SU-DHL-6 (cell line): ENCODE data around the gene ABHD4.
A peak's percentile ranks its signal among the peaks of the same experiment; 100 is the strongest.

Experiments used
- H2AFZ ChIP-seq: fragments of 200-600 bp; sonication (generic); 2 replicates; pipeline ENCODE4 v1.6.1; 2014; ENCODE audit warnings: low read depth, mild to moderate bottlenecking, moderate library complexity, mixed read lengths, antibody characterized with exemption, low read length; ENCODE audit not compliant: severe bottlenecking
- H3F3A ChIP-seq: fragments of 200-600 bp; shearing (Covaris generic); 2 replicates; pipeline ENCODE4 v1.6.0; 2016; ENCODE audit warnings: antibody characterized with exemption, mild to moderate bottlenecking; ENCODE audit not compliant: insufficient read depth
- H3K27ac ChIP-seq: fragments of 200-600 bp; sonication (generic); 2 replicates; pipeline ENCODE4 v1.5.1; 2016; ENCODE audit warnings: low read depth, mild to moderate bottlenecking, low read length, moderate library complexity, mixed read lengths
- H3K27me3 ChIP-seq: fragments of 200-600 bp; sonication (generic), shearing (Covaris generic); 2 replicates; pipeline ENCODE4 v1.6.0; 2014; ENCODE audit warnings: mild to moderate bottlenecking, low read length
- H3K36me3 ChIP-seq: fragments of 200-600 bp; sonication (generic); 2 replicates; pipeline ENCODE4 v1.6.1; 2014; ENCODE audit warnings: mild to moderate bottlenecking, low read length, mixed read lengths
- H3K4me2 ChIP-seq: fragments of 300-600, 200-600 bp; shearing (Covaris generic), sonication (generic); 2 replicates; pipeline ENCODE4 v1.6.0; 2014; ENCODE audit warnings: low read length, low read depth, mild to moderate bottlenecking; ENCODE audit not compliant: poor library complexity, severe bottlenecking
- H3K4me3 ChIP-seq: fragments of 200-600 bp; sonication (generic); 2 replicates; pipeline ENCODE4 v1.5.1; 2014; ENCODE audit warnings: antibody characterized with exemption, low read length, mild to moderate bottlenecking, mixed read lengths; ENCODE audit not compliant: insufficient read depth, poor library complexity, severe bottlenecking
- H3K79me2 ChIP-seq: fragments of 200-600 bp; sonication (generic); 2 replicates; pipeline ENCODE4 v1.6.1; 2014; ENCODE audit warnings: mild to moderate bottlenecking, low read length, moderate library complexity; ENCODE audit not compliant: insufficient read depth
- H3K9ac ChIP-seq: fragments of 200-600 bp; sonication (generic); 2 replicates; pipeline ENCODE4 v1.7.0; 2014; ENCODE audit warnings: mild to moderate bottlenecking, low read length
- H3K9me2 ChIP-seq: fragments of 200-600 bp; sonication (generic); replicated peaks from 2 replicates; pipeline ENCODE4 v1.6.1; 2014; ENCODE audit warnings: low read length; ENCODE audit not compliant: insufficient read depth
- H3K9me3 ChIP-seq: fragments of 200-600 bp; sonication (generic); 2 replicates; pipeline ENCODE4 v1.6.1; 2014; ENCODE audit warnings: low read length, mixed read lengths; ENCODE audit not compliant: insufficient read depth
- H4K20me1 ChIP-seq: fragments of 200-600 bp; sonication (generic); 2 replicates; pipeline ENCODE4 v1.6.1; 2014; ENCODE audit warnings: low read depth, mild to moderate bottlenecking, antibody characterized with exemption, low read length, moderate library complexity, mixed read lengths
- EZH2phosphoT487 ChIP-seq: fragments of 200-600 bp; sonication (generic), shearing (Covaris generic); conservative IDR thresholded peaks from 2 replicates; pipeline ENCODE4 v1.6.1; 2018; ENCODE audit warnings: mild to moderate bottlenecking, antibody characterized with exemption, low read length, moderate library complexity, mixed read lengths
- TF ChIP-seq, protein P1 (sequence below): fragments of 200-600 bp; sonication (generic); IDR thresholded peaks from one replicate; pipeline ENCODE4 v1.5.1; 2017; ENCODE audit warnings: antibody characterized with exemption, mild to moderate bottlenecking, low read length, moderate library complexity; ENCODE audit not compliant: insufficient read depth, poor library complexity, severe bottlenecking

Gene ABHD4

DNA sequence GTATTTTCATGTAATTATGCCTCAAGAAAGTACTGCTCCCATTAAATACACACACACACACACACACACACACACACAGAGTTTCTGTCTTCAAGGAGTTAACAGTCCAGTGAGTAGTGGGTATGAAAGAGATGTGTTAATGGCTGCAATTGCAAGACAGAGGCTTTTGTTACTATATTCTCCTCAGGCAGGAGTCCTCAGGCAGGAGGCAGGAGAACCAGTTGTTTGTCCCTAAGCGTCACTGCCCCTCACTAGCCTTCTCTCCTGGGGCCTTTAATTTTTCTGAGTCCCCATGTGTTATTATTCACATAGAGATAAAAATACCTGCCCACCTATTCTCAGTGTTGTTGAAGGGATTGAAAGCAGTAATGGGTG, 40.3 kb upstream of the ABHD4 start:
- Histone ChIP-seq H3K36me3 (no peaks in the 10 kb centered on the region), H3K27ac (peak overlapping the region; percentile 99), H3K9me2 (no peaks in the 10 kb centered on the region), H3F3A (peaks cover 52% of the 10 kb centered on the region), H3K9ac (peak overlapping the region; percentile 93), H3K9me3 (no peaks in the 10 kb centered on the region), H2AFZ (no peak overlapping the region), H3K27me3 (no peaks in the 10 kb centered on the region), H3K4me3 (no peak overlapping the region), H4K20me1 (no peaks in the 10 kb centered on the region), H3K4me2 (peak overlapping the region; percentile 79), H3K79me2 (no peaks in the 10 kb centered on the region)
- TF ChIP-seq EZH2phosphoT487, result no peak
- TF ChIP-seq, protein P1, sequence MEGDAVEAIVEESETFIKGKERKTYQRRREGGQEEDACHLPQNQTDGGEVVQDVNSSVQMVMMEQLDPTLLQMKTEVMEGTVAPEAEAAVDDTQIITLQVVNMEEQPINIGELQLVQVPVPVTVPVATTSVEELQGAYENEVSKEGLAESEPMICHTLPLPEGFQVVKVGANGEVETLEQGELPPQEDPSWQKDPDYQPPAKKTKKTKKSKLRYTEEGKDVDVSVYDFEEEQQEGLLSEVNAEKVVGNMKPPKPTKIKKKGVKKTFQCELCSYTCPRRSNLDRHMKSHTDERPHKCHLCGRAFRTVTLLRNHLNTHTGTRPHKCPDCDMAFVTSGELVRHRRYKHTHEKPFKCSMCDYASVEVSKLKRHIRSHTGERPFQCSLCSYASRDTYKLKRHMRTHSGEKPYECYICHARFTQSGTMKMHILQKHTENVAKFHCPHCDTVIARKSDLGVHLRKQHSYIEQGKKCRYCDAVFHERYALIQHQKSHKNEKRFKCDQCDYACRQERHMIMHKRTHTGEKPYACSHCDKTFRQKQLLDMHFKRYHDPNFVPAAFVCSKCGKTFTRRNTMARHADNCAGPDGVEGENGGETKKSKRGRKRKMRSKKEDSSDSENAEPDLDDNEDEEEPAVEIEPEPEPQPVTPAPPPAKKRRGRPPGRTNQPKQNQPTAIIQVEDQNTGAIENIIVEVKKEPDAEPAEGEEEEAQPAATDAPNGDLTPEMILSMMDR, result no peak

DNA sequence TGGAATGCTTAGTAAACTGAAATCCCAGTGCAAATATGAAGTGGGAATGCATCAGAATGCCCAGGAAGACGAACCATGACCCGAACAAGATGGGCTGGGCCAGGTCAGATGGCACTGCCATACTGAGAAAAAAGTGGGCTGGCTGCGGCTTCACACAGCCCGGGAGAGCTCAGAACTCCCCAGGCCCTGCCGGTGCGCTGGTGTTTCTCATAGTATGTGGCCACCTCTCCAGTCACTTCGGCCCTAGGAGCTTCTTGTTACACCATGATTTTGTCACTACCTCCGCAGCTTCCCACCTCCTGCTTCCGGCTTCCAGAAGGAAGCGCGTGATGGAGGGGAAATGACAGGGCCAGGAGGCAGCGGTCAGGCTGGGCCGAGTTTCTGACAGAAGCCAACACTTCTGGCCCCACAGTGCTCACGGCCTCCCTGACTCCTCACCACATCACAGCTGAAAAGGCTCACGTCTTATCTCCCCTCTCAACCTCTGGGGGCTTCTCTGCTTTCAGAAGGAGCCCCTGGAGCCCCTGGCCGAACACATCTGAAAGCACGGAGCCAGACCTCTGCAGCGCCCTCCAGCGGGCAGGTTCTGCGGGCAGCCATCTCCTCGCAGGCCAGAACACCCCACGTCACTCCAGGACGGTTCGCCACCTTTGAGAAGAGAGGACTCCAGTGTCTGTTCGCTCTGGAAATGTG, 39.7 kb upstream of the ABHD4 start:
- no peak for TF ChIP-seq EZH2phosphoT487
- TF ChIP-seq, protein P1, result peak; percentile 86
- Histone ChIP-seq H3K4me2 (peak overlapping the region; percentile 79), H3K79me2 (no peaks in the 10 kb centered on the region), H3K36me3 (no peaks in the 10 kb centered on the region), H3K4me3 (no peak overlapping the region), H4K20me1 (no peaks in the 10 kb centered on the region), H3K27ac (peak overlapping the region; percentile 99), H2AFZ (no peak overlapping the region), H3F3A (peaks cover 51% of the 10 kb centered on the region), H3K27me3 (no peaks in the 10 kb centered on the region), H3K9ac (peak overlapping the region; percentile 93), H3K9me2 (no peaks in the 10 kb centered on the region), H3K9me3 (no peaks in the 10 kb centered on the region)

DNA sequence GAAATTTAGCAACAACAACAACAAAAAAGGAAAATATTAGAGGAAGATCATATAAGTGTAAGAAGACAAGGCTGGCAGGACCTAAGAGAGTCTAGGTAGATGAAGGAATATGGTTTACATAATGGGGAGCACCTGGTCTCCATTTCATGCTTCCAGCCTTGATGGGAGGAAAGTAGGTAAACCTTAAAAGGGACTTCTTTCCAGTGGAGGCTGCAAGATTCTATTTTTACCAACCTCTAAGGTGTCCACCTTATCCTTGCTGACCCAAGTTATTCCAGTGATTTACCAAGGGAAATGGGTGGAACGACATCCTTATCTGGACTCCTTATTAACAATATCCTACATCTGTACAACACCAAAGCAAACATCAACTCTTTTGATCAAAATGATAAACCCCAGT, 39.1 kb upstream of the ABHD4 start:
- H3K9me2 ChIP-seq, result no peaks in the 10 kb centered on the region
- no peaks in the 10 kb centered on the region for H4K20me1 ChIP-seq
- no peaks in the 10 kb centered on the region for H3K27me3 ChIP-seq
- no peaks in the 10 kb centered on the region for H3K36me3 ChIP-seq
- peak overlapping the region; percentile 79 for H3K4me2 ChIP-seq
- no peaks in the 10 kb centered on the region for H3K9me3 ChIP-seq
- TF ChIP-seq EZH2phosphoT487, result no peak
- TF ChIP-seq, protein P1, result no peak
- H3K79me2 ChIP-seq, result no peaks in the 10 kb centered on the region
- peaks cover 57% of the 10 kb centered on the region for H3F3A ChIP-seq
- H3K4me3 ChIP-seq, result no peak overlapping the region
- peak overlapping the region; percentile 93 for H3K9ac ChIP-seq
- no peak overlapping the region for H2AFZ ChIP-seq
- peak overlapping the region; percentile 99 for H3K27ac ChIP-seq
